Progenitor cell of endocrine pancreas (in vitro differentiated cells): ENCODE data around the gene NCF4. TPM values are rescaled to one million over a fixed set of nuclear protein-coding genes. Genes with fewer than 3 reads are reported as not detected.

Experiments
- DNase-seq: peaks from one replicate; pipeline ENCODE4 v3.0.0; 2021; ENCODE audit warnings: low spot score; ENCODE audit not compliant: unreplicated experiment
- H3K27ac Mint-ChIP-seq: 2 replicates; pipeline ENCODE4 v1.8.0; 2021; ENCODE audit warnings: mild to moderate bottlenecking, moderate library complexity, mixed read lengths
- H3K27me3 Mint-ChIP-seq: 2 replicates; pipeline ENCODE4 v1.8.0; 2021; ENCODE audit warnings: mixed read lengths
- H3K36me3 Mint-ChIP-seq: 2 replicates; pipeline ENCODE4 v1.8.0; 2022; ENCODE audit warnings: mixed read lengths; ENCODE audit not compliant: insufficient read depth
- H3K4me1 Mint-ChIP-seq: 2 replicates; pipeline ENCODE4 v1.8.0; 2021; ENCODE audit warnings: low read depth, mixed read lengths
- H3K4me3 Mint-ChIP-seq: 2 replicates; pipeline ENCODE4 v1.8.0; 2021; ENCODE audit warnings: low read depth, mild to moderate bottlenecking, moderate library complexity, mixed read lengths
- H3K9me3 Mint-ChIP-seq: 2 replicates; pipeline ENCODE4 v1.8.0; 2021; ENCODE audit warnings: low read depth, mixed read lengths
- CTCF ChIP-seq: fragments of 200-600 bp; sonication (generic); IDR thresholded peaks from one replicate; pipeline ENCODE4 v1.5.0; 2021; ENCODE audit warnings: antibody characterized with exemption, mild to moderate bottlenecking; ENCODE audit not compliant: unreplicated experiment
- total RNA-seq: library from RNA; stranded (reverse); gene quantifications from 2 replicates; pipeline ENCODE4 v1.2.1, GENCODE V29; 2021

NCF4 gene
- total RNA-seq, 1 donor from 2014 or later: not detected

DNA sequence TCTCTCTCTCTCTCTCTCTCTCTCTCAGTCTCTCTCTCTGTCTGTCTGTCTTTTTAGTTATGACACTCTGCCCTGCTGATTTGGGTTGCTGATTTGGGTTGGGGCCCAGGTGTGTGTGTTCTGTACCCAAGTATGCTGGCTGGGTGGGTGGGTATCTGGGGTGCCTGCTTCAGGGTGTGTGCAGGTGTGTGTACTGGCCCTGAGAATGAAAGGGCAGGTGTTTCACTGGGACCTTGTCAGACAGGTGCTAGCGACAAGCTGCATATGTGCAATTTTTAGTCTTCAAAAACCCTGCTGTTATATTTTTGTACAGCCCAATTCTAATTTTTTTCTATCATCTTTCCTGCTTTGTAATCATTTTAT is 53.6 kb downstream of the NCF4 start:
- H3K27me3 Mint-ChIP-seq: peaks cover 49% of the 10 kb centered on the region
- no peaks in the 10 kb centered on the region for H3K36me3 Mint-ChIP-seq
- H3K4me1 Mint-ChIP-seq: no peaks in the 10 kb centered on the region
- no peak for DNase-seq
- no peak for TF ChIP-seq CTCF
- H3K4me3 Mint-ChIP-seq: no peak overlapping the region
- no peaks in the 10 kb centered on the region for H3K9me3 Mint-ChIP-seq
- H3K27ac Mint-ChIP-seq: no peak overlapping the region

DNA sequence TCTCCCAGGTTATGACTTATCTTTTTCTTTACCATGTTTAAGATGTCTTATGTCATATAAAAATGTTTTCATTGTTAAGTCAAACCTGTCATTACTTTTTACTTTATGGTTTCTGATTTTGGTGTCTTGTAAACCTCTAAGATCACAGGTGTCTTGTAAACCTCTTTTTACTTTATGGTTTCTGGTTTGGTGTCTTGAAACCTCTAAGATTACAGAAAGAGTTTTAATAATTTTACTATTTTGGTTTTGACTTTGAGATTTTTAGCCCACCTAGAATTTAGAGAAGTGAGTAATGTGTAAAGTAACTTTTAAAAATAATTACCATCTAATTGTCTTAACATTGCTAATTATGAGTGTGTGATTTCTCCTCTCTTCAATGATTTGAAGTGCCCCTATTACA is 55.2 kb downstream of the NCF4 start:
- Mint-ChIP-seq H3K36me3 (no peaks in the 10 kb centered on the region), H3K27ac (no peak overlapping the region), H3K9me3 (no peaks in the 10 kb centered on the region), H3K27me3 (peaks cover 47% of the 10 kb centered on the region), H3K4me1 (no peaks in the 10 kb centered on the region), H3K4me3 (no peak overlapping the region)
- TF ChIP-seq CTCF: no peak
- DNase-seq: no peak

- Mint-ChIP-seq H3K36me3 (no peaks in the 10 kb centered on the region), H3K9me3 (no peaks in the 10 kb centered on the region), H3K27ac (no peak overlapping the region), H3K4me3 (no peak overlapping the region), H3K27me3 (peaks cover 31% of the 10 kb centered on the region), H3K4me1 (no peaks in the 10 kb centered on the region)
- no peak for TF ChIP-seq CTCF
- no peak for DNase-seq
These were observed 57.9 kb downstream of the NCF4 start for GRCh38 chr22:36918586-36919284.

DNA sequence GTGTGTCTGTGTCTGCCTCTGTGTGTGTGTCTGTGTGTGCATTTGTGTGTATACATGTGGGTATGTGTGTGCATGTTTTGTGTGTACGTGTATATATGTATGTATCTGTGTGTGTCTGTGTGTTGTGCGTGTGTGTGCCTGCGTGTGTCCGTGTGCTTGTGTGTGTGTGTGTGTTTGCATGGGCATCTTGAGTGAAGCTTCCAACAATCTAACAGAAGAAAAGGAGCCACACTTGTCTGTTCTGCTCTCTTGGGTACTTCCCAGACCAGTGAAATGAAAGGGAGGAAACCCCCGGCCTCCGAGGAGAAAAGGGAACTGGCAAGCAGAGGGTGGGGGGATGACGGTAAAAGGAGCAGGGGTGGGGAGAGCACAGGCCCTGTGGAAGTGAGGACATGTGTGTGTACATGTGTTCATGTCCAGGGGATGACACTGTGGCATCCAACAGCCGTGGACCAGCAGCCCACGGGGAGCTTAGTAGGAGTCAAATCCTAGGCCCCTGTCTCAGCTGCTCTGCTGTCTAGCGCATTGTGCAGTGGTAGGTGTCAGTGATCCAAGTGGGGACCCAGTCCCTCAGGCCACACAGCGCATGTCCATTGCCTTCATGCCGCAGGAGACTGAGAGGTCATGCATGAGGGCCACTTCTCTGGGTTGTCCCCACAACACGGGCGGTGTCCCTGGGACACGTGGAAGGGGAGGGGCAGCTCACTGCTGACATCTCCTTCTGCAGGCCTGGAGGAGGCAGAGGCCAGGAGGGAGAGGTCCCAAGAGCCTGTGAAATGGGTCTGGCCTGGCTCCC is 60.7 kb downstream of the NCF4 start:
- Mint-ChIP-seq H3K27ac (no peak overlapping the region), H3K4me1 (no peaks in the 10 kb centered on the region), H3K36me3 (no peaks in the 10 kb centered on the region), H3K27me3 (peaks cover 30% of the 10 kb centered on the region), H3K4me3 (no peak overlapping the region), H3K9me3 (no peaks in the 10 kb centered on the region)
- TF ChIP-seq CTCF: no peak
- DNase-seq: no peak

DNA sequence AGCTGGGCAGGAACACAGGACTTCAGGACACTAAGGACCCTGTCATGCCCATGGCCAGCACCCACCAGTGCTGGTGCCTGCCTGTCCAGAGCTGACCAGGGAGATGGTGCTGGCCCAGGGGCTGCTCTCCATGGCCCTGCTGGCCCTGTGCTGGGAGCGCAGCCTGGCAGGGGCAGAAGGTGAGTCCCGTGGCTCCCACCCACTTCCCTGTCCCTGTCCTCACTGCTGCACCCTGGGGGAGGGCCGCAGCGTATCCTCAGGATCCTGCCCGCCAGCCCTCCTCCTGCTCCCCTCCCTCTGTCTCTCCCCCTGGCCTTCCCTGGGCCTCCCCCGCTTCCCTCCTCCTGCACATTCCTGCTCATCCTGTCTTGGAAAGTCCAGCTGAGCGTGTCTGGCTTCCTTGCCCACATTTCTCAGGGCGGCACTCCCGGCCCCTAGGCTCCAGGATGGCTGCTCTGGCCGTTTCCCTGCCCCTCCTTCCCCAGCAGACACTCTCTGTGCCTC is 61.4 kb downstream of the NCF4 start:
- no peaks in the 10 kb centered on the region for H3K36me3 Mint-ChIP-seq
- peaks cover 30% of the 10 kb centered on the region for H3K27me3 Mint-ChIP-seq
- no peak overlapping the region for H3K4me3 Mint-ChIP-seq
- no peak for TF ChIP-seq CTCF
- no peak for DNase-seq
- no peaks in the 10 kb centered on the region for H3K9me3 Mint-ChIP-seq
- H3K27ac Mint-ChIP-seq: no peak overlapping the region
- no peaks in the 10 kb centered on the region for H3K4me1 Mint-ChIP-seq
